Parathyroid adenoma (tissue), 2 donors: ENCODE data around the gene PCBP3.

Source experiments
- H2AFZ ChIP-seq: fragments of 300-600 bp; sonication (generic); one replicate; pipeline ENCODE4 v1.7.0; 2017; ENCODE audit warnings: antibody characterized with exemption, mild to moderate bottlenecking
- H3K27ac ChIP-seq: fragments of 300-600 bp; sonication (generic); one replicate; pipeline ENCODE4 v1.7.0; 2017
- H3K27me3 ChIP-seq: fragments of 300-600 bp; sonication (generic); one replicate; pipeline ENCODE4 v1.7.0; 2017; ENCODE audit warnings: low read length; ENCODE audit not compliant: control insufficient read depth, insufficient read depth
- H3K36me3 ChIP-seq: fragments of 300-600 bp; sonication (generic); one replicate; pipeline ENCODE4 v1.7.0; 2017; ENCODE audit warnings: low read length; ENCODE audit not compliant: control insufficient read depth, insufficient read depth
- H3K4me1 ChIP-seq: fragments of 300-600 bp; sonication (generic); one replicate; pipeline ENCODE4 v1.7.0; 2017; ENCODE audit warnings: control low read depth
- H3K4me2 ChIP-seq: fragments of 300-600 bp; sonication (generic); one replicate; pipeline ENCODE4 v1.7.0; 2017; ENCODE audit warnings: low read length
- H3K4me3 ChIP-seq: fragments of 300-600 bp; sonication (generic); one replicate; pipeline ENCODE4 v1.7.0; 2017; ENCODE audit warnings: low read depth, low read length
- H3K79me2 ChIP-seq: fragments of 300-600 bp; sonication (generic); one replicate; pipeline ENCODE4 v1.7.0; 2017; ENCODE audit warnings: control low read depth
- H3K9ac ChIP-seq: fragments of 300-600 bp; sonication (generic); one replicate; pipeline ENCODE4 v1.7.0; 2017; ENCODE audit warnings: mild to moderate bottlenecking
- H3K9me3 ChIP-seq: fragments of 300-600 bp; sonication (generic); one replicate; pipeline ENCODE4 v1.7.0; 2017; ENCODE audit warnings: low read length; ENCODE audit not compliant: control insufficient read depth
- CTCF ChIP-seq: fragments of 300-600 bp; sonication (generic); IDR thresholded peaks from one replicate; pipeline ENCODE4 v1.7.0; 2017; ENCODE audit warnings: antibody characterized with exemption, mild to moderate bottlenecking
- donor health status: primary hyperparathyroidism.

Gene PCBP3

GRCh38 chr21:45867041-45867666, 223.6 kb downstream of the PCBP3 start:
- Histone ChIP-seq H3K9ac (no peak overlapping the region), H3K36me3 (no peaks in the 10 kb centered on the region), H3K27me3 (no peaks in the 10 kb centered on the region), H3K4me1 (no peaks in the 10 kb centered on the region), H3K4me3 (no peak overlapping the region), H3K4me2 (no peak overlapping the region), H2AFZ (no peak overlapping the region), H3K79me2 (no peaks in the 10 kb centered on the region), H3K27ac (no peak overlapping the region), H3K9me3 (no peaks in the 10 kb centered on the region)
- TF ChIP-seq CTCF, result no peak

DNA sequence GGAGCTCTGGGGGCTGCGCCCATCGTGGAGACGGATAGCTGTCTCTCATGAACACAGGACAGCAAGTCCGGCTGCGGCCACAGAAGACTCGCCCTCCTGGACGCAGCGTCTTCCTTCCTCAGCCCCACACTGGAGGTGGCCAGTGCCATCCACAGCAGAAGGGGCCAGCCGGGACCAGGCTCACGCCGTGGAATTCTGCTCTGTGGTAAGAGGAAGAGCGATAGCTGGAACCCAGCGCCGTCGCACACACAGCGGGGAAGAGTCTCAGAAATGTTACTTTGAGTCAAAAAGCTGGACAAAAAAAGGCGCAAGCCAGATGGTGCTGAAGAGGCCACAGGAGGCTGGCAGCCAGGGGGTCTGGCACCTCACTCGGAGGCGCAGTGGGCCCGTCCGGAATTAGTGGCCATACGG, 224.2 kb downstream of the PCBP3 start:
- no peak for TF ChIP-seq CTCF

DNA sequence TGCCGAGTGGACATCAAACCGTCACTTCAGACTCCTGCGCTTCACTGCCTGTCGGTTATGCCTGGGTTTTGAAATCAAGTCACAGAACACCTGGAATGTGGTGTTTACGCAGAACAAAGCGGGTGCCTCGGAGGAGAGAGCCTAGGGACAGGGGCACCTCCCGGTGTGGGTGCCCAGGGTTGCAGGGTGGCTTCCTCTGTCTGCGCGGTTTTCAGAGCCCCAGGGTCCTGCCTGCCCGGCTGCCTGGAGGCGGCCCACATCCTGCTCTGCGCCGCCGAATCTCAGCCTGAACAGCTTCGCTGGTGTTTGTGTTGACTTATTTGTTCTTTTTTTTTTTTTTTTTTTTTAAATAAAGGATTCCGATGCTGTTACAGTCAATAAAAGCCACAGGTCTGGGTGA, 224.6 kb downstream of the PCBP3 start:
- Histone ChIP-seq H3K36me3 (no peaks in the 10 kb centered on the region), H3K9me3 (no peaks in the 10 kb centered on the region), H2AFZ (no peak overlapping the region), H3K27me3 (no peaks in the 10 kb centered on the region), H3K4me2 (no peak overlapping the region), H3K9ac (no peak overlapping the region), H3K27ac (no peak overlapping the region), H3K4me3 (no peak overlapping the region), H3K4me1 (no peaks in the 10 kb centered on the region), H3K79me2 (no peaks in the 10 kb centered on the region)
- no peak for TF ChIP-seq CTCF

More for the DNA sequence above, 224.2 kb downstream of the PCBP3 start:
- Histone ChIP-seq H3K9ac (no peak overlapping the region), H3K36me3 (no peaks in the 10 kb centered on the region), H3K79me2 (no peaks in the 10 kb centered on the region), H3K4me3 (no peak overlapping the region), H3K4me1 (no peaks in the 10 kb centered on the region), H3K9me3 (no peaks in the 10 kb centered on the region), H3K4me2 (no peak overlapping the region), H3K27ac (no peak overlapping the region), H2AFZ (no peak overlapping the region), H3K27me3 (no peaks in the 10 kb centered on the region)

DNA sequence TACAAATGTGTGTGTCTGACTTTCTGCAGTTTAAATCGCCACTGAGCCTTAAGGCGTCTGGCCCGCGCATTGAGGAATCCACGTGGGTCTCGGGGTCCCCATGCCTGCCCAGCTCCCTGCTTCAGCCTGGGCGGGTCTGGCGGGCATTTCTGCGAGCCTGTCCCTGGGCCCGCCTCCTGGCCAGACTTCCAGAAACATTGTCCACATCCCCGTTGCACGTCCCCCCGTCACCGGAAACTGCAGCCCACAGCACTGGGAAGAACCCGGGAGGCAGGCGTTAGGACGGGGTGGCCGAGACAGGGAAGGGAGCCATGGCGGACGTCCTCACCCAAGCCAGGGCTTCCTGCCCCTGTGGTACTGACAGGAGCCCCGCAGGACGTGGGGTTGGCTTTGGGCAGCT, 225.0 kb downstream of the PCBP3 start:
- H3K4me3 ChIP-seq, result no peak overlapping the region
- no peak overlapping the region for H3K9ac ChIP-seq
- no peaks in the 10 kb centered on the region for H3K4me1 ChIP-seq
- H3K9me3 ChIP-seq, result no peaks in the 10 kb centered on the region
- no peak overlapping the region for H3K4me2 ChIP-seq
- no peaks in the 10 kb centered on the region for H3K36me3 ChIP-seq
- no peak overlapping the region for H3K27ac ChIP-seq
- no peak overlapping the region for H2AFZ ChIP-seq
- H3K79me2 ChIP-seq, result no peaks in the 10 kb centered on the region
- no peak for TF ChIP-seq CTCF
- no peaks in the 10 kb centered on the region for H3K27me3 ChIP-seq
